Neural cell (in vitro differentiated cells): ENCODE results near the gene LMAN2.

ENCODE experiments used
- CTCF ChIP-seq: fragments of 450-650 bp; IDR thresholded peaks from 2 replicates; pipeline ENCODE4 v1.5.1; 2014; ENCODE audit warnings: antibody characterized with exemption, mild to moderate bottlenecking, moderate library complexity; ENCODE audit not compliant: poor library complexity, severe bottlenecking
- EP300 ChIP-seq: fragments of 450-650 bp; conservative IDR thresholded peaks from 2 replicates; pipeline ENCODE4 v1.6.1; 2014; ENCODE audit warnings: antibody characterized with exemption, mild to moderate bottlenecking, moderate library complexity; ENCODE audit not compliant: poor library complexity, severe bottlenecking
- POLR2AphosphoS5 ChIP-seq: IDR thresholded peaks from 2 replicates; pipeline ENCODE4 v1.6.1; 2012
- REST ChIP-seq: IDR thresholded peaks from 2 replicates; pipeline ENCODE4 v1.6.1; 2012; ENCODE audit warnings: borderline replicate concordance

GRCh38 chr5:177374211-177374610 is 22.7 kb upstream of the LMAN2 start:
- TF ChIP-seq CTCF: no peak
- no peak for TF ChIP-seq POLR2AphosphoS5
- TF ChIP-seq EP300: no peak
- TF ChIP-seq REST: no peak
